DND-41 (cell line): Measurements from ENCODE around the gene IGFBP4.

Experiments used
- ATAC-seq: fragments of 200-7000 bp; cut with Tn5 transposase; 3 replicates; pipeline ENCODE4 v1.9.1; 2021; ENCODE audit warnings: low read depth; ENCODE audit not compliant: insufficient read depth
- DNase-seq: peaks from one replicate; pipeline ENCODE4 v3.0.0-alpha.2; 2020
- H2AFZ ChIP-seq: 2 replicates; pipeline ENCODE4 v1.6.0; 2012; ENCODE audit warnings: low read depth, low read length
- H3K27ac ChIP-seq: 2 replicates; pipeline ENCODE4 v1.5.1; 2012; ENCODE audit warnings: low read length, inconsistent platforms
- H3K27me3 ChIP-seq: fragments of 200-600 bp; sonication (generic); 2 replicates; pipeline ENCODE4 v1.6.0; 2012; ENCODE audit warnings: low read length, mild to moderate bottlenecking, inconsistent platforms; ENCODE audit not compliant: insufficient read depth, poor library complexity
- H3K36me3 ChIP-seq: 2 replicates; pipeline ENCODE4 v1.5.1; 2012; ENCODE audit warnings: low read length, inconsistent platforms; ENCODE audit not compliant: insufficient read depth
- H3K4me1 ChIP-seq: 2 replicates; pipeline ENCODE4 v1.5.1; 2012; ENCODE audit warnings: mild to moderate bottlenecking, low read length; ENCODE audit not compliant: insufficient read depth
- H3K4me2 ChIP-seq: 2 replicates; pipeline ENCODE4 v1.6.0; 2012; ENCODE audit warnings: mild to moderate bottlenecking, moderate library complexity, low read length, inconsistent platforms; ENCODE audit not compliant: insufficient read depth
- H3K4me3 ChIP-seq, 2 experiments: fragments of 200-600 bp in 1 of 2; shearing (Covaris generic) in 1 of 2; 2 replicates each; pipeline ENCODE4 v1.5.1; 2012 to 2016; ENCODE audit warnings: inconsistent platforms in 2 of 2, low read length in 2 of 2, mild to moderate bottlenecking in 2 of 2, low read depth in 1 of 2, moderate library complexity in 1 of 2
- H3K79me2 ChIP-seq: 2 replicates; pipeline ENCODE4 v1.6.0; 2012; ENCODE audit warnings: low read length, inconsistent platforms; ENCODE audit not compliant: insufficient read depth
- H3K9ac ChIP-seq: 2 replicates; pipeline ENCODE4 v1.6.0; 2012; ENCODE audit warnings: low read depth, mild to moderate bottlenecking, inconsistent platforms, low read length, moderate library complexity
- H3K9me3 ChIP-seq: 2 replicates; pipeline ENCODE4 v1.5.1; 2012; ENCODE audit warnings: low read length, moderate library complexity, mild to moderate bottlenecking, inconsistent platforms; ENCODE audit not compliant: insufficient read depth, severe bottlenecking
- H4K20me1 ChIP-seq: 2 replicates; pipeline ENCODE4 v1.6.0; 2012; ENCODE audit warnings: low read length; ENCODE audit not compliant: insufficient read depth
- EZH2 ChIP-seq: IDR thresholded peaks from 3 replicates; pipeline ENCODE4 v1.6.1; 2012; ENCODE audit warnings: borderline replicate concordance, low read depth, mild to moderate bottlenecking, moderate library complexity, low read length, inconsistent platforms; ENCODE audit not compliant: severe bottlenecking
- TF ChIP-seq, protein P1 (sequence below): IDR thresholded peaks from 2 replicates; pipeline ENCODE4 v1.5.1; 2012; ENCODE audit warnings: borderline replicate concordance, low read length, moderate library complexity, mild to moderate bottlenecking; ENCODE audit not compliant: poor library complexity, severe bottlenecking; ENCODE audit errors: extremely low read depth

The IGFBP4 gene

DNA sequence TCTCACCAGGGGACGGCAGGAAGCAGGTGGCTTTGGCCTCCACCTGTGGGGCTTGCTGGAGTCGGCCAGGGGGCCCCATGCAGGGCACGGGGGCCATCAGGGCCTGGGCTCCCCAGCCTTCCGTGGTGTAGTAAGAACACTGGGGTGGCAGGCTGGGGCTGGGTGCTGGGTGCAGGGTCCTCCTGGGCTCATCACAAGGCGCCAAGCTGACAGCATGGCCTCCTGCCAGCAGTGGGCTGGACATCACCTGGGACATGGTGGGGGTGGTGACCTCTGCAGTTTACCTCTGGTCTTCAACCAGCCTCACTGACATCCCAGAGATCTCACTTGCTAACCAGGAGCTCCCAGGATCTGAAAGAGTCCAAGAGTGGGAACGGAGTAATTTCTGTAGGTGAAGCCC, 52.9 kb downstream of the IGFBP4 start:
- Histone ChIP-seq H3K4me1 (peaks cover 12% of the 10 kb centered on the region), H3K4me2 (no peak overlapping the region), H3K36me3 (no peaks in the 10 kb centered on the region), H3K9me3 (no peaks in the 10 kb centered on the region), H3K27me3 (no peaks in the 10 kb centered on the region), H3K79me2 (no peaks in the 10 kb centered on the region), H2AFZ (no peak overlapping the region), H3K9ac (no peak overlapping the region), H3K27ac (no peak overlapping the region), H4K20me1 (no peaks in the 10 kb centered on the region), H3K4me3 (no peak overlapping the region)
- DNase-seq (no peak), ATAC-seq (no peak)
- TF ChIP-seq EZH2, result no peak
- TF ChIP-seq, protein P1, sequence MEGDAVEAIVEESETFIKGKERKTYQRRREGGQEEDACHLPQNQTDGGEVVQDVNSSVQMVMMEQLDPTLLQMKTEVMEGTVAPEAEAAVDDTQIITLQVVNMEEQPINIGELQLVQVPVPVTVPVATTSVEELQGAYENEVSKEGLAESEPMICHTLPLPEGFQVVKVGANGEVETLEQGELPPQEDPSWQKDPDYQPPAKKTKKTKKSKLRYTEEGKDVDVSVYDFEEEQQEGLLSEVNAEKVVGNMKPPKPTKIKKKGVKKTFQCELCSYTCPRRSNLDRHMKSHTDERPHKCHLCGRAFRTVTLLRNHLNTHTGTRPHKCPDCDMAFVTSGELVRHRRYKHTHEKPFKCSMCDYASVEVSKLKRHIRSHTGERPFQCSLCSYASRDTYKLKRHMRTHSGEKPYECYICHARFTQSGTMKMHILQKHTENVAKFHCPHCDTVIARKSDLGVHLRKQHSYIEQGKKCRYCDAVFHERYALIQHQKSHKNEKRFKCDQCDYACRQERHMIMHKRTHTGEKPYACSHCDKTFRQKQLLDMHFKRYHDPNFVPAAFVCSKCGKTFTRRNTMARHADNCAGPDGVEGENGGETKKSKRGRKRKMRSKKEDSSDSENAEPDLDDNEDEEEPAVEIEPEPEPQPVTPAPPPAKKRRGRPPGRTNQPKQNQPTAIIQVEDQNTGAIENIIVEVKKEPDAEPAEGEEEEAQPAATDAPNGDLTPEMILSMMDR, result no peak

DNA sequence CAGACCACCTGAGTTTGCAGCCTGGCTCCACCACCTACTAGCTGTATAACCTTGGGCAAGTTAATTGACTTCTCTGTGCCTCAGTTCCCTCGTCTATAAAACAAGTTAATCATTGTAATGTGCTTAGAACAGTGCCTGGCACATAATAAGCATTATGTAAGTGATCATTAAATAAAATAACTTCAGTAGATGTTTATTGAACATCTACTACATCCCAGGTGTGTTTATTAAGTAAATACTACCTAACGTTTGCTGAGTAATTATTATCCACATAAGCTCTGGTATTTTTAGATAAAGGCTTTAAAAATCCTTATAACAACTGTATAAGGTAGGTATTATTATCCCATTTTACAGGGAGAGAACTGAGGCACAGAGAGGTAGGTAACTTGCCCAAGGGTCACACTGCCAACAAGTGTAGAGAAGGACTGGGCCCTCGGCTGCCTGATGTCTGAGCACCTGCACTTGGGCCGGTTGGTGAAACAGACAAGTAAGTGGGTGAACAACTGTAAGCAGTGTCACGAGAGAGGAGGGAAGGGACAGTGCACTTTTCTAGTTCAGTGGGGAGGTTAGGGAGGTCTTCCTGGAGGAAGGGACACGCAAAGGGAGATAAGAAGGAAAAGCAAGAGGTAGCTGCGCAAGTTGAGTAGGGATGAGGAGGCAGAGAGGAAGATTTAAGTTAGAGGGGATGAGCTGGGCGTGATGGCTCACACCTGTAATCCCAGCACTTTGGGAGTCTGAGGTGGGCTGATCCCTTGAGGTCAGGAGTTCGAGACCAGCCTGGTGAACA, 53.6 kb downstream of the IGFBP4 start:
- Histone ChIP-seq H3K4me3 (no peak overlapping the region), H3K4me1 (peaks cover 5% of the 10 kb centered on the region), H3K9me3 (no peaks in the 10 kb centered on the region), H3K36me3 (no peaks in the 10 kb centered on the region), H3K79me2 (no peaks in the 10 kb centered on the region), H4K20me1 (no peaks in the 10 kb centered on the region), H2AFZ (no peak overlapping the region), H3K27me3 (no peaks in the 10 kb centered on the region), H3K27ac (no peak overlapping the region), H3K9ac (no peak overlapping the region), H3K4me2 (no peak overlapping the region)
- DNase-seq, result no peak
- ATAC-seq, result no peak
- TF ChIP-seq EZH2, result no peak
- TF ChIP-seq, protein P1, result no peak

GRCh38 chr17:40497695-40498094, 54.4 kb downstream of the IGFBP4 start:
- no peak overlapping the region for H2AFZ ChIP-seq
- no peak for TF ChIP-seq EZH2
- TF ChIP-seq, protein P1, result no peak

More at GRCh38 chr17:40497695-40498094, 54.4 kb downstream of the IGFBP4 start:
- Histone ChIP-seq H3K79me2 (no peaks in the 10 kb centered on the region), H3K4me3 (no peak overlapping the region), H3K4me1 (no peaks in the 10 kb centered on the region), H3K4me2 (no peak overlapping the region), H3K27ac (no peak overlapping the region), H3K27me3 (no peaks in the 10 kb centered on the region), H3K9ac (no peak overlapping the region), H3K9me3 (no peaks in the 10 kb centered on the region), H4K20me1 (no peaks in the 10 kb centered on the region), H3K36me3 (no peaks in the 10 kb centered on the region)
- DNase-seq (no peak), ATAC-seq (no peak)
